Adrenal gland (tissue), 12 donors: ENCODE data around the gene FBLIM1. TPM values are rescaled to one million over a fixed set of nuclear protein-coding genes. Genes with fewer than 3 reads are reported as not detected.

ENCODE experiments used
- DNase-seq, 7 donors: peaks; one replicate each; pipeline ENCODE4 v3.0.0-alpha.2; 2019 to 2020
- H3K27ac ChIP-seq, 5 donors: fragments of 200-600 bp; sonication (generic) in 4 of 5; 1 replicate in 3 of 5; 2 replicates in 2 of 5; pipeline versions ENCODE4 v1.5.1 to v1.8.0; 2016 to 2020; ENCODE audit warnings: mild to moderate bottlenecking in 1 of 5
- H3K27me3 ChIP-seq: fragments of 200-600 bp; 2 replicates; pipeline ENCODE4 v1.8.0; 2021
- H3K36me3 ChIP-seq, 2 donors: fragments of 200-600 bp; replicated peaks in 1 of 2; 1 replicate in 1 of 2; 2 replicates in 1 of 2; pipeline versions ENCODE4 v1.5.1 to v1.8.0; 2018 to 2022
- H3K4me1 ChIP-seq, 2 donors: fragments of 200-600 bp; replicated peaks in 1 of 2; 1 replicate in 1 of 2; 2 replicates in 1 of 2; pipeline versions ENCODE4 v1.5.1 to v1.8.0; 2018 to 2021
- H3K4me3 ChIP-seq, 4 donors: fragments of 200-600 bp; sonication (generic) in 3 of 4; one replicate each; pipeline ENCODE4 v1.5.1; 2016 to 2018
- H3K9me3 ChIP-seq, 3 donors: fragments of 200-600 bp; sonication (generic) in 1 of 3; replicated peaks in 1 of 3; 1 replicate in 2 of 3; 2 replicates in 1 of 3; pipeline versions ENCODE4 v1.5.1 to v1.8.0; 2016 to 2021
- CTCF ChIP-seq, 6 experiments: fragments of 450-650 bp in 4 of 6; fragments of 200-600 bp in 2 of 6; sonication (generic) in 1 of 6; IDR thresholded peaks; 1 replicate in 5 of 6; 2 replicates in 1 of 6; pipeline versions ENCODE4 v1.5.1 to v1.8.0; 2016 to 2021; ENCODE audit warnings: antibody characterized with exemption in 6 of 6, mild to moderate bottlenecking in 2 of 6, moderate library complexity in 1 of 6
- POLR2A ChIP-seq, 2 donors: fragments of 450-650 bp; IDR thresholded peaks; one replicate each; pipeline ENCODE4 v1.6.1; 2017; ENCODE audit warnings: antibody characterized with exemption in 2 of 2, mild to moderate bottlenecking in 2 of 2, moderate library complexity in 1 of 2
- WGBS, 4 donors: extraction: QIAGEN DNeasy Blood & Tissue Kit in 2 of 4; methylation state at CpG; one replicate each; pipeline versions ENCODE4 v1.1.5 to v1.1.7; 2013 to 2017; 5-methylcytosine and 5-hydroxymethylcytosine counted together
- intact Hi-C, 2 donors: fragments of 100-400 bp; cut with DNase I; formaldehyde crosslinking; loops; one replicate each; pipeline versions ENCODE4 v1.14.1 to v1.15.0; 2022 to 2023
- polyA plus RNA-seq, 3 donors: library from polyadenylated mRNA; stranded (reverse); fragments of 200-250 nt in 2 of 3; fragments of 350-450 nt in 1 of 3; fragmentation: Illumina TruSeq in 1 of 3; extraction: RNeasy Lipid Tissue Mini Kit (QIAGEN cat#74804) in 1 of 3; gene quantifications; one replicate each; pipeline ENCODE4 v1.2.3, GENCODE V29; 2013 to 2014
- total RNA-seq, 9 donors: library from RNA; depleted of rRNA in 4 of 9; stranded (reverse); fragments of >200 nt in 4 of 9; fragments of 120-200 nt in 1 of 9; fragmentation: NEBNext Ultra II Directional in 1 of 9; extraction: Animal tissue kit (Norgen Biotek cat#: 25700) in 1 of 9; gene quantifications; one replicate each; pipeline versions ENCODE4 v1.1.0 to v1.2.4, GENCODE V29; 2013 to 2023
- donor health status: healthy with polysubstance abuse.
- donor health status: Bipolar disorder and iron deficiency.
- donor health status: DM: yes; HTN: yes; CAD: no.
- donor health status: DM: no; HTN: no; CAD: no.
- donor health status: DM: no; HTN: no; CAD: no.
- donor health status: DM: yes; HTN: yes; CAD: no.

Gene FBLIM1
- total and polyA plus RNA-seq, 12 donors: 4.0 to 103 (median 44.4) TPM

GRCh38 chr1:15737324-15738319, 21.0 kb upstream of the FBLIM1 start:
- DNase-seq: no peak

DNA sequence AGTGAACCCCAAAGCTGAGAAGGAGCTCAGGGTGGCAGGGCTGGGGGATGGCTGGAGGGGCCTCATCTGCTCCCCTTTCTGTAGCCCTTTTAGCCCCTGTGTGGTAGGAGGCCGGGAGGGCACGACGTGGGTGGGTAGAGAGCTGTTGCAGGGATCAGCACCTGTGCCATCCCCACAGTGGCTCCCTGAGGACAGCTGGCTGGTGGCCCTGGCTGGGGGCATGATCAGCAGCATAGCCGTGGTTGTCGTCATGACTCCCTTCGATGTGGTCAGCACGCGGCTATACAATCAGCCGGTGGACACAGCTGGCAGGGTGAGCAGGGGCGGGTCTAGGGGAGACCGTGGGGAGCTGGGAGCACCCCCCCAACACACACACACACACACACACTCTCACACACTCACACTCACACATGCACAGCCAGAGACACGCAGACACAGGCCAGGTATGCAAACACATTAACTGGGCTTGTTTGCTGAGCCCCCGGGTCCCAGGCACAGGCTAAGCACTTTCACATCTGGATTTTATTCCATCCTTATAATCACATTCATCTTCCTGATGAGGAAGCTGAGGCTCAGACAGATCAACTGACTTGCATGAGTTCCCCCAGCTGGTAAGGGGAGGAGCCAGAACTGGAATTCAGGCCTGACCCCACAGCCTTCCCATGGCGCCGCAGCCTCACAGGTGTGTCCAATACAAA, 20.0 kb upstream of the FBLIM1 start:
- H3K27ac ChIP-seq: peak overlapping the region in 1 of 5 donors; percentile 66
- no peak for DNase-seq

More at GRCh38 chr1:15737324-15738319, 21.0 kb upstream of the FBLIM1 start:
- TF ChIP-seq CTCF (IDR thresholded peaks at IDR 0.05) (no peak), POLR2A (IDR thresholded peaks at IDR 0.05) (no peak)
- Histone ChIP-seq H3K36me3 (peaks cover 0 to 24% of the 10 kb centered on the region in 2 donors), H3K4me1 (peaks cover 18 to 36% of the 10 kb centered on the region in 2 donors), H3K4me3 (no peak overlapping the region), H3K27me3 (no peaks in the 10 kb centered on the region), H3K9me3 (no peaks in the 10 kb centered on the region), H3K27ac (peak overlapping the region in 1 of 5 donors; percentile 66)
- WGBS, 4 donors: 61 to 87% (median 78%) methylated on average over 7 to 20 of the region's 20 CpGs
- intact Hi-C loops: loop anchor here in 1 of 2 donors (5.0 kb wide), 1 partner anchor 55 kb away; the partner anchor contains the start of gene PLEKHM2

DNA sequence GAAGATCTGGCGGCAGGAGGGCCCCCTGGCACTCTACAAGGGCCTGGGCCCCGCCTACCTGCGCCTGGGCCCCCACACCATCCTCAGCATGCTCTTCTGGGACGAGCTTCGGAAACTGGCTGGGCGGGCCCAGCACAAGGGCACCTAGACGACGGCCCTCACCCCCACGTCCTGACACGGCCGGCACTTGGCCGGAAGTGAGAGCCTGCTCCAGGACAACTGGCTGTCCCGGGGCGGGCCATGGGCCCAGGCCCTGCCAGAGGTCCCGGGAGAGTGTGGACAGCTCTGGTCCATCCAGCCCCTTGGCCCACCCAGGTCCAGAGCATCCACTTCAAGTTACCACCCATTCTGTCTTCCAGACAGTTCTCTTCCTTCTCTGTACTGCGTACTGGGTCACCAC, 19.3 kb upstream of the FBLIM1 start:
- intact Hi-C loops: loop anchor here in 1 of 2 donors (5.0 kb wide), 1 partner anchor 57 kb away; the partner anchor contains the start of gene PLEKHM2
- H3K9me3 ChIP-seq: no peaks in the 10 kb centered on the region
- no peak for DNase-seq
- peaks cover 18 to 36% of the 10 kb centered on the region in 2 donors for H3K4me1 ChIP-seq
- TF ChIP-seq CTCF (IDR thresholded peaks at IDR 0.05) (no peak), POLR2A (IDR thresholded peaks at IDR 0.05) (no peak)
- WGBS, 4 donors: 84 to 92% (median 86%) methylated on average over 2 to 16 of the region's 16 CpGs
- H3K27ac ChIP-seq: peak overlapping the region in 2 of 5 donors; percentile 8 to 66
- H3K27me3 ChIP-seq: no peaks in the 10 kb centered on the region
- no peak overlapping the region for H3K4me3 ChIP-seq
- H3K36me3 ChIP-seq: peaks cover 0 to 8% of the 10 kb centered on the region in 2 donors

More for the DNA sequence above, 20.0 kb upstream of the FBLIM1 start:
- Histone ChIP-seq H3K4me1 (peaks cover 18 to 36% of the 10 kb centered on the region in 2 donors), H3K36me3 (peaks cover 0 to 15% of the 10 kb centered on the region in 2 donors), H3K27me3 (no peaks in the 10 kb centered on the region), H3K4me3 (no peak overlapping the region), H3K9me3 (no peaks in the 10 kb centered on the region)
- 82 to 91% (median 88%) methylated on average over 12 to 15 of the region's 15 CpGs for WGBS, 4 donors
- no peak for TF ChIP-seq CTCF (IDR thresholded peaks at IDR 0.05)
- no peak for TF ChIP-seq POLR2A (IDR thresholded peaks at IDR 0.05)
- intact Hi-C loops: loop anchor here in 1 of 2 donors (5.0 kb wide), 1 partner anchor 56 kb away; the partner anchor contains the start of gene PLEKHM2
